Neuronal stem cell (in vitro differentiated cells): ENCODE measurements around the gene NUMA1. TPM values are rescaled to one million over a fixed set of nuclear protein-coding genes. Genes with fewer than 3 reads are reported as not detected.
A peak's percentile ranks its signal among the peaks of the same experiment; 100 is the strongest.

Source experiments
- DNase-seq: peaks from one replicate; pipeline ENCODE4 v3.0.0-alpha.2; 2013; ENCODE audit warnings: low spot score
- H2AFZ ChIP-seq: one replicate; pipeline ENCODE4 v1.6.1; 2013; ENCODE audit warnings: mild to moderate bottlenecking, low read length, inconsistent platforms
- H2AK5ac ChIP-seq: 2 replicates; pipeline ENCODE4 v1.6.1; 2013; ENCODE audit warnings: low read depth, mild to moderate bottlenecking, inconsistent platforms, low read length, moderate library complexity, mixed read lengths
- H2BK120ac ChIP-seq: 2 replicates; pipeline ENCODE4 v1.6.1; 2013; ENCODE audit warnings: low read depth, mild to moderate bottlenecking, inconsistent platforms, low read length, moderate library complexity, mixed read lengths
- H2BK12ac ChIP-seq: one replicate; pipeline ENCODE4 v1.6.1; 2013; ENCODE audit warnings: low read length, inconsistent platforms
- H2BK15ac ChIP-seq: 2 replicates; pipeline ENCODE4 v1.6.1; 2013; ENCODE audit warnings: mild to moderate bottlenecking, low read length, inconsistent platforms, mixed read lengths
- H2BK5ac ChIP-seq: one replicate; pipeline ENCODE4 v1.6.1; 2013; ENCODE audit warnings: inconsistent platforms, mild to moderate bottlenecking, low read length, moderate library complexity
- H3K14ac ChIP-seq: one replicate; pipeline ENCODE4 v1.6.1; 2013; ENCODE audit warnings: low read length, inconsistent platforms
- H3K18ac ChIP-seq: 2 replicates; pipeline ENCODE4 v1.6.1; 2013; ENCODE audit warnings: low read length, inconsistent platforms
- H3K23ac ChIP-seq: 2 replicates; pipeline ENCODE4 v1.6.1; 2013; ENCODE audit warnings: low read depth, mild to moderate bottlenecking, mixed read lengths, low read length, inconsistent platforms; ENCODE audit not compliant: poor library complexity
- H3K27ac ChIP-seq: replicated peaks from 3 replicates; pipeline ENCODE4 v1.5.1; 2013; ENCODE audit warnings: low read length, inconsistent platforms
- H3K27me3 ChIP-seq, 3 experiments: 2 replicates each; pipeline ENCODE4 v1.6.1; 2013; ENCODE audit warnings: low read length in 3 of 3, mild to moderate bottlenecking in 2 of 3, inconsistent platforms in 1 of 3, low read depth in 1 of 3, mixed read lengths in 1 of 3, moderate library complexity in 1 of 3; ENCODE audit not compliant: control insufficient read depth in 3 of 3, insufficient read depth in 3 of 3
- H3K36me3 ChIP-seq, 2 donors: replicated peaks in 1 of 2; 2 replicates each; pipeline ENCODE4 v1.6.1; 2013; ENCODE audit warnings: low read length in 2 of 2; ENCODE audit not compliant: control insufficient read depth in 2 of 2, insufficient read depth in 2 of 2
- H3K4ac ChIP-seq: 2 replicates; pipeline ENCODE4 v1.6.1; 2013; ENCODE audit warnings: inconsistent platforms, mild to moderate bottlenecking, low read length, moderate library complexity
- H3K4me1 ChIP-seq, 2 donors: 1 replicate in 1 of 2; 2 replicates in 1 of 2; pipeline ENCODE4 v1.6.1; 2013; ENCODE audit warnings: low read length in 2 of 2, low read depth in 1 of 2; ENCODE audit not compliant: control insufficient read depth in 2 of 2, insufficient read depth in 1 of 2
- H3K4me2 ChIP-seq: one replicate; pipeline ENCODE4 v1.6.1; 2013; ENCODE audit warnings: mild to moderate bottlenecking, low read length, inconsistent platforms; ENCODE audit not compliant: insufficient read depth, poor library complexity, severe bottlenecking
- H3K4me3 ChIP-seq, 2 donors: 2 replicates each; pipeline ENCODE4 v1.5.1; 2013; ENCODE audit warnings: low read length in 2 of 2, mild to moderate bottlenecking in 2 of 2, inconsistent platforms in 1 of 2, moderate library complexity in 1 of 2
- H3K79me1 ChIP-seq: one replicate; pipeline ENCODE4 v1.6.1; 2013; ENCODE audit warnings: low read depth, mild to moderate bottlenecking, inconsistent platforms, low read length, moderate library complexity
- H3K9ac ChIP-seq: one replicate; pipeline ENCODE4 v1.6.1; 2013; ENCODE audit warnings: mild to moderate bottlenecking, low read depth, low read length, inconsistent platforms; ENCODE audit not compliant: poor library complexity
- H3K9me3 ChIP-seq, 2 donors: replicated peaks in 1 of 2; 2 replicates each; pipeline versions ENCODE3 to v1.6.1; 2013; ENCODE audit warnings: low read length in 2 of 2, mild to moderate bottlenecking in 2 of 2, inconsistent platforms in 1 of 2, low read depth in 1 of 2, mixed read lengths in 1 of 2, moderate library complexity in 1 of 2; ENCODE audit not compliant: control insufficient read depth in 2 of 2, insufficient read depth in 1 of 2
- H4K8ac ChIP-seq: one replicate; pipeline ENCODE4 v1.6.1; 2013; ENCODE audit warnings: low read depth, mild to moderate bottlenecking, inconsistent platforms, low read length, moderate library complexity
- H4K91ac ChIP-seq: one replicate; pipeline ENCODE4 v1.6.1; 2013; ENCODE audit warnings: low read length, low read depth, mild to moderate bottlenecking, inconsistent platforms; ENCODE audit not compliant: poor library complexity
- WGBS, 2 donors: extraction: QIAGEN DNeasy Blood & Tissue Kit; methylation state at CpG; one replicate each; pipeline ENCODE4 v1.1.7; 2013; ENCODE audit warnings: missing lambda C conversion rate in 2 of 2, mixed read lengths in 1 of 2; ENCODE audit not compliant: insufficient read length in 2 of 2, insufficient replicate concordance in 1 of 2; ENCODE audit errors: extremely low coverage in 2 of 2; 5-methylcytosine and 5-hydroxymethylcytosine counted together
- polyA plus RNA-seq, 2 experiments: library from polyadenylated mRNA; stranded (reverse); fragments of 200-250 nt; gene quantifications; one replicate each; pipeline ENCODE4 v1.2.3, GENCODE V29; 2013

The NUMA1 gene
- 81.2 TPM for polyA plus RNA-seq (2013, experiment 1 of 2)
- polyA plus RNA-seq (2013, experiment 2 of 2): 78.8 TPM

DNA sequence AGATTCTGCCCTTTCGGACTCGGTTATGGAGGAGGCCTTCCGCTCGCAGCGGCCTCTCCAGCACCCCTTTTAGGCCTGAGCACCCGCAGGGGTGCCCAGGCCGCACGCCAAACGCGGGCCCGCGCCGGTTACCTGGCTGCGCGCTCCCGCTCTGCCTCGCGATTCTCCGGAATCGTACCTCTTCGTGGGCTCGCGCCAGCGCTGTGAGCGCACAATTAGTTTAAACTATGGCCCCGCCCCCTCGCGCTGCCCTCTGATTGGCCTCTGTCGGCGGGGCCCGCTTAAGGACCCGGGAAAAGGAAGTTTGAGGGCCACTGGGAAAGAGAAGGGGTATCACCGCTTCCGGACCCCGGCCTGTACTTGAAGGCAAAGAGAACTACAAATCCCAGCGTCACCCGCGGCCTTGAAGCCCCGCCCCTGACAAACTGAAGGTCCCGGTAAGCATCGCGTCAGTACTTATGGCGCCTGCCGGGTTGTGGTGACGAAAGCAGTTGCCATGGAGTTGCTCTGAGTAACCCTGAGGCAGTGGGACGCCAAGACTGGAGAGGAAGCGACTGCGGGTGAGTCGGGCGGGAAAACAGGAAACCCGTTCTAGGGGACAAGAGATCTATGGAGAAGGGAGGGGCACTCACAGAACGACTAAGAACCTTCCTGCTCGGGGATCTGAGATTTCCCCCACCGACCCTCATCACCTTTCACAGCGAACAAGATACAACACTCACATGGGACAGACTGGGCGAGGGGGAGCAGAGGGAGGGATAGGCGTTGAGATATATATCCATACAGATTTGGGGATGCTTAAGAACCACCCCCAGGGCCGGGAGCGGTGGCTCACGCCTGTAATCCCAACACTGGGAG is at the start of gene NUMA1, which contains the start of gene LRRC51:
NUMA1 (minus strand) TSS at position 217 of the 858 bp plus-strand sequence. CDS start 44,599 bp downstream, outside the sequence.
LRRC51 (plus strand) TSS at position 525 of the 858 bp plus-strand sequence. CDS start 8,234 bp downstream, outside the sequence.
- no CpG with 5 or more reads among the region's 60 CpGs for WGBS, 2 donors
- H2BK12ac ChIP-seq: no peak within 1 kb of the TSS
- H2AFZ ChIP-seq: peak within 1 kb of the TSS; percentile 96
- peak within 1 kb of the TSS; percentile 79 to 99 for H3K4me3 ChIP-seq
- no peak within 1 kb of the TSS for H3K14ac ChIP-seq
- peak within 1 kb of the TSS; percentile 12 for H2BK15ac ChIP-seq
- H3K4me1 ChIP-seq: peaks cover 3 to 9% of the 10 kb centered on the region in 2 donors
- no peaks in the 10 kb centered on the region for H3K9me3 ChIP-seq
- H3K9ac ChIP-seq: peak within 1 kb of the TSS; percentile 80
- peak within 1 kb of the TSS; percentile 91 for H3K18ac ChIP-seq
- H2BK120ac ChIP-seq: no peak within 1 kb of the TSS
- no peak within 1 kb of the TSS for H2BK5ac ChIP-seq
- H3K79me1 ChIP-seq: no peaks in the 10 kb centered on the region
- no peak within 1 kb of the TSS for H2AK5ac ChIP-seq
- DNase-seq: peak; percentile 100
- no peak within 1 kb of the TSS for H4K8ac ChIP-seq
- peak within 1 kb of the TSS; percentile 90 for H3K4me2 ChIP-seq
- H3K36me3 ChIP-seq: peaks cover 0 to 24% of the 10 kb centered on the region in 2 donors
- no peaks in the 10 kb centered on the region for H3K27me3 ChIP-seq
- H3K27ac ChIP-seq: peak within 1 kb of the TSS; percentile 93
- no peak within 1 kb of the TSS for H3K4ac ChIP-seq
- peak within 1 kb of the TSS; percentile 49 for H3K23ac ChIP-seq
- no peak within 1 kb of the TSS for H4K91ac ChIP-seq

DNA sequence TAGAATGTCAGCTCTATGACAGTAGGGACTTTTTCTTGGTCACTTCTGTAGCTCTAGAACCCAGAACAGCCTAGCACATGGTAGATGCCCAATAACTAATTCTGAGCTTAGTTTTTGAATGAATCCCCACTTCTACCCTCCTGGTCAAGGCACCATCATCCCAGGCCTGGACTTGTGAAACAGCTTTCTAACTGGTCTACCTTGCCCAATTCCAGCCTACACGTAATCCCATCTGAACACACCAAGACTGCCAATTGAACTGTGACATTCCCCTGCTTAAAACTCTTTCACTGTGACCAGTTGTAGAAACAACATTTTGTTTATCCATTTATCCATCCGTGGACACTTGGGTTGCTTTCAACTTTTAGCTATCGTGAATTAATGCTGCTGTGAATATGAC is 49.0 kb upstream of the NUMA1 start:
- H2AFZ ChIP-seq: no peak overlapping the region
- H3K23ac ChIP-seq: no peak overlapping the region
- H2BK5ac ChIP-seq: no peak overlapping the region
- H3K9ac ChIP-seq: no peak overlapping the region
- H3K27ac ChIP-seq: no peak overlapping the region
- peaks cover 0 to 10% (median 2%) of the 10 kb centered on the region in 3 experiments for H3K27me3 ChIP-seq
- no peak overlapping the region for H4K91ac ChIP-seq
- H2BK120ac ChIP-seq: no peak overlapping the region
- no peak overlapping the region for H3K18ac ChIP-seq
- H2BK12ac ChIP-seq: no peak overlapping the region
- H3K9me3 ChIP-seq: peaks cover 0 to 8% of the 10 kb centered on the region in 2 donors
- no peak overlapping the region for H3K4me3 ChIP-seq
- WGBS, 2 donors: no CpG with 5 or more reads among the region's 3 CpGs
- H4K8ac ChIP-seq: no peak overlapping the region
- DNase-seq: no peak
- no peaks in the 10 kb centered on the region for H3K79me1 ChIP-seq
- H2AK5ac ChIP-seq: no peak overlapping the region
- no peaks in the 10 kb centered on the region for H3K4me1 ChIP-seq
- no peak overlapping the region for H3K4me2 ChIP-seq
- H3K14ac ChIP-seq: no peak overlapping the region
- H3K36me3 ChIP-seq: no peaks in the 10 kb centered on the region
- H2BK15ac ChIP-seq: no peak overlapping the region
- H3K4ac ChIP-seq: no peak overlapping the region

GRCh38 chr11:72127923-72128322 is 47.6 kb upstream of the NUMA1 start:
- Histone ChIP-seq H3K27ac (no peak overlapping the region), H3K4me1 (no peaks in the 10 kb centered on the region), H3K79me1 (no peaks in the 10 kb centered on the region), H3K4ac (no peak overlapping the region), H3K4me3 (no peak overlapping the region), H2AK5ac (no peak overlapping the region), H2AFZ (no peak overlapping the region), H3K23ac (no peak overlapping the region), H3K27me3 (peaks cover 0 to 6% (median under 1%) of the 10 kb centered on the region in 3 experiments), H3K18ac (no peak overlapping the region), H3K36me3 (no peaks in the 10 kb centered on the region), H2BK15ac (no peak overlapping the region), H3K9me3 (peaks cover 0 to 8% of the 10 kb centered on the region in 2 donors), H2BK12ac (no peak overlapping the region), H3K4me2 (no peak overlapping the region), H2BK5ac (no peak overlapping the region), H4K8ac (no peak overlapping the region), H3K9ac (no peak overlapping the region), H4K91ac (no peak overlapping the region), H3K14ac (no peak overlapping the region), H2BK120ac (no peak overlapping the region)
- DNase-seq: no peak
- WGBS, 2 donors: no CpG with 5 or more reads among the region's 2 CpGs

DNA sequence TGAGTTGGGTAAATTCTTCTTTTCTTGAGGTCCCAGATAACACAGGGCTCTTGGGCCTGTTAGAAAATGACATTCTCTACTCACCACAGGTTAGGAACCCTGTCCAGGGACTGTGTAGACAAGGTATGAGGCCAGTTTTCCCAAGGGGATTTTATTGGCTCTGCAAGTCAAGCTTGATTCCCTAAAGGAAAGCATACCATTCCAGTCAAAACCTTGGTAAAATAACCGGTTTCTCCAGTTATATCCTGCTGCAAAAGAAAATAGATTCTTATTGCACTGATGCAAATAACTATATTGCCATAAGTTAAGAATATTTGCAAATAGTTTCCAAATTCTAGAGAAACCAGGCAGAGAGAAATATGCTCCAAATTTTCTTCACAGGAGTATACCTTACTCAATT is 45.6 kb upstream of the NUMA1 start:
- Histone ChIP-seq H3K4me2 (no peak overlapping the region), H2BK15ac (no peak overlapping the region), H2AFZ (no peak overlapping the region), H3K79me1 (no peaks in the 10 kb centered on the region), H3K4me3 (no peak overlapping the region), H2BK12ac (no peak overlapping the region), H4K8ac (no peak overlapping the region), H3K14ac (no peak overlapping the region), H3K27me3 (no peaks in the 10 kb centered on the region), H3K9me3 (peaks cover 0 to 8% of the 10 kb centered on the region in 2 donors), H3K23ac (no peak overlapping the region), H3K9ac (no peak overlapping the region), H3K27ac (no peak overlapping the region), H3K4me1 (no peaks in the 10 kb centered on the region), H2BK5ac (no peak overlapping the region), H2BK120ac (no peak overlapping the region), H2AK5ac (no peak overlapping the region), H3K4ac (no peak overlapping the region), H4K91ac (no peak overlapping the region), H3K18ac (no peak overlapping the region), H3K36me3 (no peaks in the 10 kb centered on the region)
- no CpG with 5 or more reads among the region's 1 CpG for WGBS, 2 donors
- DNase-seq: no peak
